ENCODE measurements around the gene NUAK2. TPM values are rescaled to one million over a fixed set of nuclear protein-coding genes. Genes with fewer than 3 reads are reported as not detected.

NUAK2 gene
- total RNA-seq, 1 experiment from 2014 or later, result 25.7 TPM

DNA sequence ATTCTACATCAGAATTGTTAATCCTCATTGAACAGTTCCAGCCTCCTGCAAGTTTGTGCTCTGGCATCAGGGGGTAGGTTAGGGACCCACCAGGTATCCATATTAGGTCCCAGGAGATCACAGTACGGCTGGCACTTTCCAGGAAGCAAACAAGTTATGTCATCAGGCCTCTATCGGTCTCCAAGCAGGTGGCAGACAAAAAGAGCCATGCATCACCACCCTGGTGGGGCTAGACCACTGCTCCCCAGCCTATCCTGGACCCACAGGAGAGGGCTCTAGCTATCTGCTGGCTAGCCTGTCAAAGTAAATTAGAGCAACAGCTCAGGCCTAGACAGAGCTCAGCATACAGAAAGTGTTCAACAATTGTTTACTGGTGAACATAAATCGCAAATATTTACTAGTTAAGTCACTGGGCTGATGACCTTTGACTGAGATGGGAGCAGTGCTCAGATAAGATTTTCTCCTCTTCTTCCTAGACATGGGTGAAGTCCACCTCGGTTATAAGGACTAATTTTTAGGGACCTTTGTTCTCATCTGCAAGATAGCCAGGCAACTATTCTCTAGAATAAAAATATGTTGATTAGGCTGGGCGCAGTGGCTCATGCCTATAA is 6.4 kb downstream of the NUAK2 start:
- Histone ChIP-seq H3K4me1 (peaks cover 50% of the 10 kb centered on the region), H3K4me3 (ENCODE audit: low read depth, low read length) (no peak overlapping the region), H3K36me3 (ENCODE audit: control insufficient read depth, insufficient read depth, low read length) (no peaks in the 10 kb centered on the region; the same call in 1 of the 2 replicates), H3K27me3 (replicated peaks; ENCODE audit: control insufficient read depth, insufficient read depth, low read length) (no peaks in the 10 kb centered on the region), H3K9me3 (no peaks in the 10 kb centered on the region)
- H3K9me3 Mint-ChIP-seq (ENCODE audit: unreplicated experiment), result no peaks in the 10 kb centered on the region
- no peak overlapping the region for H3K4me3 Mint-ChIP-seq (ENCODE audit: unreplicated experiment)
- TF ChIP-seq, protein P1, sequence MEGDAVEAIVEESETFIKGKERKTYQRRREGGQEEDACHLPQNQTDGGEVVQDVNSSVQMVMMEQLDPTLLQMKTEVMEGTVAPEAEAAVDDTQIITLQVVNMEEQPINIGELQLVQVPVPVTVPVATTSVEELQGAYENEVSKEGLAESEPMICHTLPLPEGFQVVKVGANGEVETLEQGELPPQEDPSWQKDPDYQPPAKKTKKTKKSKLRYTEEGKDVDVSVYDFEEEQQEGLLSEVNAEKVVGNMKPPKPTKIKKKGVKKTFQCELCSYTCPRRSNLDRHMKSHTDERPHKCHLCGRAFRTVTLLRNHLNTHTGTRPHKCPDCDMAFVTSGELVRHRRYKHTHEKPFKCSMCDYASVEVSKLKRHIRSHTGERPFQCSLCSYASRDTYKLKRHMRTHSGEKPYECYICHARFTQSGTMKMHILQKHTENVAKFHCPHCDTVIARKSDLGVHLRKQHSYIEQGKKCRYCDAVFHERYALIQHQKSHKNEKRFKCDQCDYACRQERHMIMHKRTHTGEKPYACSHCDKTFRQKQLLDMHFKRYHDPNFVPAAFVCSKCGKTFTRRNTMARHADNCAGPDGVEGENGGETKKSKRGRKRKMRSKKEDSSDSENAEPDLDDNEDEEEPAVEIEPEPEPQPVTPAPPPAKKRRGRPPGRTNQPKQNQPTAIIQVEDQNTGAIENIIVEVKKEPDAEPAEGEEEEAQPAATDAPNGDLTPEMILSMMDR (IDR thresholded peaks at IDR 0.05; ENCODE audit: insufficient read depth in 1 of 2, low read depth in 1 of 2, low read length in 1 of 2, severe bottlenecking in 1 of 2, unreplicated experiment in 1 of 2), result no peak
- H3K27me3 Mint-ChIP-seq (ENCODE audit: insufficient read depth, unreplicated experiment), result no peaks in the 10 kb centered on the region
- H3K27ac Mint-ChIP-seq (ENCODE audit: unreplicated experiment), result no peak overlapping the region
- ChIA-PET POLR2A (no interaction called here), CTCF (interaction anchor here (1.4 to 1.9 kb wide), 3 partner anchors 10 to 170 kb away, joined by 3 to 9 read pairs (median 4); no protein-coding TSS in a partner anchor)
- H3K4me1 Mint-ChIP-seq (ENCODE audit: low read depth, unreplicated experiment), result peaks cover 53% of the 10 kb centered on the region
- intact Hi-C loops (cut with micrococcal nuclease; ENCODE audit: unreplicated experiment), result no loop called here
- H3K36me3 Mint-ChIP-seq (ENCODE audit: insufficient read depth, unreplicated experiment), result peaks cover 75% of the 10 kb centered on the region
- BruUV-seq (replicated peaks), result no TSS peak
- no peak for DNase-seq

DNA sequence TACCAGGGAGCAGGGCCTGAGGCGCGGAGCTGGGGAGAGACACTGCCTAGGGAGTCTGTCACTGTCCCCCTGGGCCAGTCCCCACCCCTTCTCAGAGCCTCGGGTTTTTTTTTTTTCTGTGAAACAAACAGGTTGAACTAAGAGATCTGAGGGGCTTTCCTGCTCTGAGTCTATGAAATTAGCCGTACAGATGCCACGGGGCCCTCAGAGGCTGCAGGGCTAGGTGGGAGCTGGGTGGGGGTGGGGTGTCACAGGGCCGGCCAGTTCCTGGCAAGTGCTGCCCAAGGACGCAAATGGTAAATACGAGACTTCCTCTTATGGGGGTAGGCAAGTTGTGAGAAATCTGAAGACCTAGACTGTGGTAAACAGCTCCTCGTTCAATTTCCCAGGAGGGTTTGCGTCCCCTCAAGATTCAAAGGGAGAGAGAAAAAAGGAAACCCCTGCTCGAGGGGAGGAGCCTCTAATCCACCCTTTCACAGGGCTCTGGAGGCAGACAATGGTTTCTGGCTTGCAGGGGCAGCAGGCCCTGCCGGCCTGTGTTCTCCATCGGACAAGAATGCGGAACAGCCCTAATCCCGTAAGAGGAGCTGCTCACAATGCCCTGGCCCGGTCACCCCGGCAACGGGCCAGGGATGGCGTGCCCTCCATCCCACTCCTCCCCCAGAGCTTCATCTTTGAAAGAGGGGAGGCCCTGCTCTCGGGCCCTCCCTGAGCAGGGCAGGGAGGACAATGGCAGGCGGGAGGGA is 7.8 kb downstream of the NUAK2 start:
- Mint-ChIP-seq H3K27ac (ENCODE audit: unreplicated experiment) (peak overlapping the region; percentile 24), H3K36me3 (ENCODE audit: insufficient read depth, unreplicated experiment) (peaks cover 75% of the 10 kb centered on the region), H3K27me3 (ENCODE audit: insufficient read depth, unreplicated experiment) (no peaks in the 10 kb centered on the region), H3K4me3 (ENCODE audit: unreplicated experiment) (no peak overlapping the region), H3K9me3 (ENCODE audit: unreplicated experiment) (no peaks in the 10 kb centered on the region), H3K4me1 (ENCODE audit: low read depth, unreplicated experiment) (peaks cover 41% of the 10 kb centered on the region)
- ChIA-PET POLR2A (interaction anchor here (0.6 kb wide), 1 partner anchor 12 kb away, joined by 3 read pairs; no protein-coding TSS in a partner anchor), CTCF (interaction anchor here (1.9 kb wide), 1 partner anchor 40 kb away, joined by 9 read pairs; no protein-coding TSS in a partner anchor)
- intact Hi-C loops (cut with micrococcal nuclease; ENCODE audit: unreplicated experiment), result no loop called here
- no peak overlapping the region for H3K4me3 ChIP-seq (ENCODE audit: low read depth, low read length)
- no TSS peak for BruUV-seq (replicated peaks)
- no peaks in the 10 kb centered on the region for H3K9me3 ChIP-seq
- no peak for DNase-seq
- no peaks in the 10 kb centered on the region for H3K27me3 ChIP-seq (replicated peaks; ENCODE audit: control insufficient read depth, insufficient read depth, low read length)
- H3K36me3 ChIP-seq (ENCODE audit: control insufficient read depth, insufficient read depth, low read length), result peaks cover 1% of the 10 kb centered on the region
- H3K4me1 ChIP-seq, result peaks cover 50% of the 10 kb centered on the region
- TF ChIP-seq, protein P1 (IDR thresholded peaks at IDR 0.05; ENCODE audit: insufficient read depth in 1 of 2, low read depth in 1 of 2, low read length in 1 of 2, severe bottlenecking in 1 of 2, unreplicated experiment in 1 of 2), result no peak

DNA sequence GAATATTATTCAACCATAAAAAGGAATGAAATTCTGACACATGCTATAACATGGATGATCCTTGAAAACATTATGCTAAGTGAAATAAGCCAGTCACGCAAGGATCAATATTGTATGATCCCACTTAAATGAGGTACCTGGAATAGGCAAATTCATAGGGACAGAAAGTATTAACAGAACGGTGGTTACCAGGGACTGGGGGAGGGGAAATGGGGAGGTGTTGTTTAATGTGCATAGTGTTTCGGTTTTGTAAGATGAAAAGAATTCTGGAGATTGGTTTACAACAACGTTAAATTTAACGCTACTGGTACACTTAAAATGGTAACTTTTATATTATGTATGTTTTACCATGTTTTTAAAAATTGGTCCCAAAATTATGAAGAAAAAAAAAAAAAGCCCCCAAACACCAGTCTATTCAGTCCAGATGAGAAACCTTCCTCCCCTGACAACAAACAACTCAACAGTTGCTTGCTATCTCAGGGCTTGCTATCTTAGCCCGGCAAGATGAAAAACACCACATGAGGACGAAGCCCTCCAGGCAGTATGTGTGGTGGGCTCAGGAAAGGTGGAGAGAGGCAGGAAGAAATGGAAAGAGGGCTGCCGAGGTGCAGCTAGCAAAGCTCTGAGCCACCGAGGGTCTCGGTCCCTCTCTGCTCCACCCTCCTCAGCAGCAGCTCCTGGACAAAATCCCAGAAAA is 8.5 kb downstream of the NUAK2 start:
- Histone ChIP-seq H3K4me3 (ENCODE audit: low read depth, low read length) (no peak overlapping the region), H3K36me3 (ENCODE audit: control insufficient read depth, insufficient read depth, low read length) (peaks cover 1% of the 10 kb centered on the region), H3K9me3 (no peaks in the 10 kb centered on the region), H3K4me1 (peaks cover 50% of the 10 kb centered on the region), H3K27me3 (replicated peaks; ENCODE audit: control insufficient read depth, insufficient read depth, low read length) (no peaks in the 10 kb centered on the region)
- intact Hi-C loops (cut with micrococcal nuclease; ENCODE audit: unreplicated experiment), result no loop called here
- no TSS peak for BruUV-seq (replicated peaks)
- H3K9me3 Mint-ChIP-seq (ENCODE audit: unreplicated experiment), result no peaks in the 10 kb centered on the region
- H3K4me3 Mint-ChIP-seq (ENCODE audit: unreplicated experiment), result no peak overlapping the region
- POLR2A ChIA-PET, result interaction anchor here (0.6 kb wide), 2 partner anchors 12 to 345 kb away, joined by 3 to 14 read pairs; no protein-coding TSS in a partner anchor
- H3K36me3 Mint-ChIP-seq (ENCODE audit: insufficient read depth, unreplicated experiment), result peaks cover 77% of the 10 kb centered on the region
- peaks cover 33% of the 10 kb centered on the region for H3K4me1 Mint-ChIP-seq (ENCODE audit: low read depth, unreplicated experiment)
- TF ChIP-seq, protein P1 (IDR thresholded peaks at IDR 0.05; ENCODE audit: insufficient read depth in 1 of 2, low read depth in 1 of 2, low read length in 1 of 2, severe bottlenecking in 1 of 2, unreplicated experiment in 1 of 2), result no peak
- no peak for DNase-seq
- H3K27ac Mint-ChIP-seq (ENCODE audit: unreplicated experiment), result peak overlapping the region; percentile 24
- CTCF ChIA-PET, result no interaction called here
- no peaks in the 10 kb centered on the region for H3K27me3 Mint-ChIP-seq (ENCODE audit: insufficient read depth, unreplicated experiment)
